Urothelium cell line (cell line): ENCODE results near the gene IFITM10.
"Not testable (repeated sequence)": the region's sequence is repeated elsewhere in the genome, so short reads cannot be mapped to it uniquely, and the experiment has no call there.

Source experiments
- DNase-seq: peaks from one replicate; pipeline ENCODE4 v3.0.0; 2011; ENCODE audit warnings: low spot score, mixed read lengths
- FAIRE-seq: peaks from 2 replicates; lab custom pipeline; 2011; peaks lifted over from hg19 to GRCh38; lab: Jason Lieb, UNC

The IFITM10 gene

GRCh38 chr11:1693327-1694063 is 56.9 kb downstream of the IFITM10 start:
- FAIRE-seq (no peak), DNase-seq (peak; percentile 82)

GRCh38 chr11:1692708-1693326 is 57.6 kb downstream of the IFITM10 start:
- FAIRE-seq (no peak), DNase-seq (no peak)

- FAIRE-seq = no peak
- DNase-seq = no peak
Measured at GRCh38 chr11:1691878-1692707, 58.3 kb downstream of the IFITM10 start.

- DNase-seq (no peak), FAIRE-seq (no peak)
Measured at GRCh38 chr11:1691026-1691877, 59.1 kb downstream of the IFITM10 start.

- DNase-seq (no peak), FAIRE-seq (no peak)
Measured at GRCh38 chr11:1690167-1691025, 60.0 kb downstream of the IFITM10 start.

GRCh38 chr11:1689250-1690166 is 60.9 kb downstream of the IFITM10 start:
- FAIRE-seq, DNase-seq: not testable (repeated sequence)

GRCh38 chr11:1688336-1688947 is 62.0 kb downstream of the IFITM10 start:
- FAIRE-seq, DNase-seq: not testable (repeated sequence)

- DNase-seq, FAIRE-seq: not testable (repeated sequence)
Measured at GRCh38 chr11:1686220-1686619, 64.2 kb downstream of the IFITM10 start.

- not testable (repeated sequence) for DNase-seq, FAIRE-seq
Measured at GRCh38 chr11:1684886-1685874, 65.2 kb downstream of the IFITM10 start.

GRCh38 chr11:1683904-1684572 is 66.4 kb downstream of the IFITM10 start:
- FAIRE-seq, DNase-seq: not testable (repeated sequence)

GRCh38 chr11:1683216-1683615 is 67.2 kb downstream of the IFITM10 start:
- DNase-seq, FAIRE-seq: not testable (repeated sequence)
